Measurements from ENCODE around the gene HNRNPAB. TPM values are rescaled to one million over a fixed set of nuclear protein-coding genes. Genes with fewer than 3 reads are reported as not detected.
A peak's percentile ranks its signal among the peaks of the same experiment; 100 is the strongest.

Gene HNRNPAB
- total and polyA plus RNA-seq, 10 donors = 55.9 to 144 (median 115) TPM

GRCh38 chr5:178206166-178207101, 2.1 kb downstream of the HNRNPAB start:
- 37 to 48% (median 44%) methylated on average over 12 of the region's 12 CpGs for WGBS, 5 donors
- H3K36me3 ChIP-seq = peaks cover 0 to 56% (median 51%) of the 10 kb centered on the region in 6 donors
- H3K27ac ChIP-seq = peak overlapping the region in 6 of 8 donors; percentile 90 to 97 (median 96)
- H3K9me3 ChIP-seq = no peaks in the 10 kb centered on the region
- H3K27me3 ChIP-seq (replicated peaks in 1 of 7) = no peaks in the 10 kb centered on the region
- DNase-seq = peak; percentile 60
- peak overlapping the region; percentile 89 to 100 (median 96) for H3K4me3 ChIP-seq
- TF ChIP-seq POLR2AphosphoS5 (IDR thresholded peaks at IDR 0.05) = peak in 2 of 3 donors; percentile 36 to 39
- no peak for TF ChIP-seq CTCF (IDR thresholded peaks at IDR 0.05 in 8 of 11, conservative IDR thresholded peaks at IDR 0.05 in 3 of 11)
- no peak for TF ChIP-seq POLR2A (IDR thresholded peaks at IDR 0.05)
- intact Hi-C loops (cut with DNase I; ENCODE audit: low total_unique reads) = no loop called here
- peaks cover 15 to 82% (median 53%) of the 10 kb centered on the region in 6 donors for H3K4me1 ChIP-seq

- DNase-seq = peak; percentile 65
- H3K36me3 ChIP-seq = peaks cover 0 to 66% (median 60%) of the 10 kb centered on the region in 6 donors
- TF ChIP-seq CTCF (IDR thresholded peaks at IDR 0.05 in 8 of 11, conservative IDR thresholded peaks at IDR 0.05 in 3 of 11) (no peak), POLR2AphosphoS5 (IDR thresholded peaks at IDR 0.05) (peak in 1 of 3 donors; percentile 11), POLR2A (IDR thresholded peaks at IDR 0.05) (no peak)
- intact Hi-C loops (cut with DNase I; ENCODE audit: low total_unique reads) = no loop called here
- H3K9me3 ChIP-seq = no peaks in the 10 kb centered on the region
- peak overlapping the region in 1 of 8 donors; percentile 100 for H3K4me3 ChIP-seq
- WGBS, 5 donors = 56 to 77% (median 69%) methylated on average over 5 of the region's 5 CpGs
- H3K27ac ChIP-seq = peak overlapping the region in 6 of 8 donors; percentile 90 to 97 (median 96)
- no peaks in the 10 kb centered on the region for H3K27me3 ChIP-seq (replicated peaks in 1 of 7)
- H3K4me1 ChIP-seq = peaks cover 15 to 78% (median 44%) of the 10 kb centered on the region in 6 donors
These were observed 3.0 kb downstream of the HNRNPAB start for GRCh38 chr5:178207183-178207916.

GRCh38 chr5:178207917-178208280, 3.6 kb downstream of the HNRNPAB start:
- Histone ChIP-seq H3K4me1 (peaks cover 15 to 79% (median 43%) of the 10 kb centered on the region in 6 donors), H3K4me3 (no peak overlapping the region), H3K27ac (peak overlapping the region in 4 of 8 donors; percentile 8 to 97 (median 42)), H3K9me3 (no peaks in the 10 kb centered on the region), H3K36me3 (peaks cover 0 to 71% (median 65%) of the 10 kb centered on the region in 6 donors), H3K27me3 (replicated peaks in 1 of 7) (no peaks in the 10 kb centered on the region)
- DNase-seq = peak; percentile 28
- intact Hi-C loops (cut with DNase I; ENCODE audit: low total_unique reads) = no loop called here
- TF ChIP-seq CTCF (IDR thresholded peaks at IDR 0.05 in 8 of 11, conservative IDR thresholded peaks at IDR 0.05 in 3 of 11) = no peak
- TF ChIP-seq POLR2A (IDR thresholded peaks at IDR 0.05) = no peak
- peak in 1 of 3 donors; percentile 24 for TF ChIP-seq POLR2AphosphoS5 (IDR thresholded peaks at IDR 0.05)
- WGBS, 5 donors = 76 to 94% (median 88%) methylated on average over 1 of the region's 1 CpG
